ENCODE results near the gene GALNT18. TPM values are rescaled to one million over a fixed set of nuclear protein-coding genes. Genes with fewer than 3 reads are reported as not detected.

GALNT18 gene
- polyA plus RNA-seq, 1 experiment, result 4.1 TPM

DNA sequence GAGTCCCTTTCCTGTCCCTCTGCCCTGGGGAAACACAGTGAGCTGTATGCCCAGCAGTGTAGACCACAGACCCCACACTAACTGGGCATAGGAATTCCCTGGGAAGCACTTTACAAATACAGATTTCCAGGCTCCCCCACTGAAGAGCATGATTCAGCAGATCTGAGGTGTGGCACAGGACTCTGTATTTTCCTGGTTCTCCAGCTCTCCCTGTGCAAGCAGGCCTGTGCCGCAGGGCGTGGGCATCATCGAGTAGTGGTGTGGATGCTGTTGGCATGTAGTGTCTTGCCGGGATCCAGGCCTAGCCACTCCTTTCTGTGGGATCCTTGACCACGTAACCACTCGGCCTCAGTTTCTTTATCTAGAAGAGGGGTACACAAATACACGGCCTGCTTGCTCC, 49.9 kb downstream of the GALNT18 start:
- Histone ChIP-seq H3K36me3 (ENCODE audit: control insufficient read depth, insufficient read depth, low read length) (no peaks in the 10 kb centered on the region), H3K27me3 (ENCODE audit: control insufficient read depth, insufficient read depth, low read length) (no peaks in the 10 kb centered on the region; the same call in 1 of the 2 replicates), H3K4me3 (ENCODE audit: low read depth, low read length) (no peak overlapping the region)
- CTCF ChIA-PET, result interaction anchor here (1.5 to 1.8 kb wide), 2 partner anchors 12 to 15 kb away, joined by 3 to 5 read pairs; no protein-coding TSS in a partner anchor
- TF ChIP-seq, protein P1, sequence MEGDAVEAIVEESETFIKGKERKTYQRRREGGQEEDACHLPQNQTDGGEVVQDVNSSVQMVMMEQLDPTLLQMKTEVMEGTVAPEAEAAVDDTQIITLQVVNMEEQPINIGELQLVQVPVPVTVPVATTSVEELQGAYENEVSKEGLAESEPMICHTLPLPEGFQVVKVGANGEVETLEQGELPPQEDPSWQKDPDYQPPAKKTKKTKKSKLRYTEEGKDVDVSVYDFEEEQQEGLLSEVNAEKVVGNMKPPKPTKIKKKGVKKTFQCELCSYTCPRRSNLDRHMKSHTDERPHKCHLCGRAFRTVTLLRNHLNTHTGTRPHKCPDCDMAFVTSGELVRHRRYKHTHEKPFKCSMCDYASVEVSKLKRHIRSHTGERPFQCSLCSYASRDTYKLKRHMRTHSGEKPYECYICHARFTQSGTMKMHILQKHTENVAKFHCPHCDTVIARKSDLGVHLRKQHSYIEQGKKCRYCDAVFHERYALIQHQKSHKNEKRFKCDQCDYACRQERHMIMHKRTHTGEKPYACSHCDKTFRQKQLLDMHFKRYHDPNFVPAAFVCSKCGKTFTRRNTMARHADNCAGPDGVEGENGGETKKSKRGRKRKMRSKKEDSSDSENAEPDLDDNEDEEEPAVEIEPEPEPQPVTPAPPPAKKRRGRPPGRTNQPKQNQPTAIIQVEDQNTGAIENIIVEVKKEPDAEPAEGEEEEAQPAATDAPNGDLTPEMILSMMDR (IDR thresholded peaks at IDR 0.05; ENCODE audit: insufficient read depth, low read depth, low read length), result no peak
- POLR2A ChIA-PET, result no interaction called here
- no peak for DNase-seq (ENCODE audit: low read depth)

DNA sequence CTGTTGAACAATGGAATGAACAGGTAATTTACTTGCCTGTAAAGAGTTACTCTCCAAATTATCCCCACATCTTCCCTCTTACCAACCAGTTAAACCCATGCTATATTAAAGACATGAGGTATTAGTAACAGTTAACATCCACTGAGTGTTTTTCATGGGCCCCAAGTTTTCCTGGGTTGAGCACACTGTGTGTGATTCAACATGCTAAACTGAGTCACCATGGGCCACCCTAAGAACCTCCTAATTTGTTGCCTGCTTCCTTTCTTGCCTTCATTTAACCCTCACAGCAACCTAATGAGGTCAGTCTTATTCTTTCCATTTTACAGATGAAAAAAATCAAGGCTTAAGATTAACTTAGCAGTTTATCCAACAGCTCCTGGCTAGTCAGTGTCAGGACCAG, 51.0 kb downstream of the GALNT18 start:
- TF ChIP-seq, protein P1 (IDR thresholded peaks at IDR 0.05; ENCODE audit: insufficient read depth, low read depth, low read length), result no peak
- no peaks in the 10 kb centered on the region; the same call in 1 of the 2 replicates for H3K27me3 ChIP-seq (ENCODE audit: control insufficient read depth, insufficient read depth, low read length)
- H3K4me3 ChIP-seq (ENCODE audit: low read depth, low read length), result no peak overlapping the region
- no peaks in the 10 kb centered on the region for H3K36me3 ChIP-seq (ENCODE audit: control insufficient read depth, insufficient read depth, low read length)
- POLR2A ChIA-PET, result no interaction called here
- DNase-seq (ENCODE audit: low read depth), result no peak
- CTCF ChIA-PET, result interaction anchor here (1.0 to 1.5 kb wide), 2 partner anchors 8 to 14 kb away, joined by 3 read pairs; no protein-coding TSS in a partner anchor

DNA sequence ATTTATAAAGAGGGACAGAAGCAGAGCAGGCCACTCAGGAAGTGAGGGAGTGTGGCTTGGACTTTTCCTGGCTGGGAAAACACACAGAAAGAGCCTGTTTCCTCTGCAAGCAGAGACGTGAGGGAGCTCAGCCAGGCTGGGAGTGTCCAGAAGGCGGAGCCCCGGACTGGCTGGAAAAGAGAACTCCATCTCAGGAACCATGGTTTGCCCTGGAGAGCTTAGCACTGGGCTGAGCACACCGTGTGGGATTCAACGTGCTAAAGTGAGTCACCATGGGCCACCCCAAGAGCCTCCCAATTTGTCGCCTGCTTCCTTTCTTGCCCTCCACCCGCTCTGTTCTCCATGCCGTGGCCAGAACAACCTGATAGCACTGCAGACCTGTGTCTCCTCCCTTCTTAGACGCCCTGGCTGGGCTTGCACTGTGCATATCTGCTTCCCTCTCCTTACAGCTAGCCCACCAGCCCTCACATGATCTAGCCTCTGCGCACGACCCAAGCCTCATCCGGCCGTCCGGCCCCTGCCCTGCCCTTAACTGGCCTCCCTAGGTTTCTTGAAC, 51.8 kb downstream of the GALNT18 start:
- DNase-seq (ENCODE audit: low read depth), result no peak
- Histone ChIP-seq H3K27me3 (ENCODE audit: control insufficient read depth, insufficient read depth, low read length) (no peaks in the 10 kb centered on the region; the same call in 1 of the 2 replicates), H3K36me3 (ENCODE audit: control insufficient read depth, insufficient read depth, low read length) (no peaks in the 10 kb centered on the region), H3K4me3 (ENCODE audit: low read depth, low read length) (no peak overlapping the region)
- POLR2A ChIA-PET, result no interaction called here
- TF ChIP-seq, protein P1 (IDR thresholded peaks at IDR 0.05; ENCODE audit: insufficient read depth, low read depth, low read length), result no peak
- CTCF ChIA-PET, result interaction anchor here (1.0 kb wide), 1 partner anchor 9 kb away, joined by 3 read pairs; no protein-coding TSS in a partner anchor

DNA sequence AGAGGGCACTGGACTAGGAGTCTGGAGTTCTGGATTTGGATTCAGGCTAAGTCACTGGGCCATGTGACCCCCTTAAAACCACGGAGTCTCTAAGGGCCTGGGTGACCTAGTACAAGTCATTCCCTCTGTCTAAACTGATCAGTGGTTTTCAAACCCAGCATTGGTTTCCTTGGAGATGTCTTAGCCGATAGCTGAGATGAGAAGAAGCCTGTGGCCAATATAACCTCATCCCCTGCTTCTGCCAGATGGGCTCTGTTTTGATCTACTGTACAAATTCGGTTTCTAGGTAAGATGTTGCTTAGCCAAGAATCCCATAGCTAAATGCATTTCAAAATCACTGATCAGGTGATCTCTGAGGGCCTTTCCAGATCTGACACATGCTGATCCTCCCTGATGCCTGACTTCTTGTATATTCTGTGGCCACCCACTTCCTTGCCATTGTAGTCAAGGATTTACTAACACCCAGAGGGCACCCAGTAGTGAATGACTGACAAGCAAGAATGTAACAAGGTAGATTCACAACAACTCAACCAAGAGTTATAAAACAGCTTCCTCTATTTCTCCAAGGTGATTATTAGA, 53.1 kb downstream of the GALNT18 start:
- no peaks in the 10 kb centered on the region; the same call in 1 of the 2 replicates for H3K27me3 ChIP-seq (ENCODE audit: control insufficient read depth, insufficient read depth, low read length)
- H3K4me3 ChIP-seq (ENCODE audit: low read depth, low read length), result no peak overlapping the region
- ChIA-PET POLR2A (no interaction called here), CTCF (no interaction called here)
- DNase-seq (ENCODE audit: low read depth), result no peak
- TF ChIP-seq, protein P1 (IDR thresholded peaks at IDR 0.05; ENCODE audit: insufficient read depth, low read depth, low read length), result no peak
- no peaks in the 10 kb centered on the region for H3K36me3 ChIP-seq (ENCODE audit: control insufficient read depth, insufficient read depth, low read length)

DNA sequence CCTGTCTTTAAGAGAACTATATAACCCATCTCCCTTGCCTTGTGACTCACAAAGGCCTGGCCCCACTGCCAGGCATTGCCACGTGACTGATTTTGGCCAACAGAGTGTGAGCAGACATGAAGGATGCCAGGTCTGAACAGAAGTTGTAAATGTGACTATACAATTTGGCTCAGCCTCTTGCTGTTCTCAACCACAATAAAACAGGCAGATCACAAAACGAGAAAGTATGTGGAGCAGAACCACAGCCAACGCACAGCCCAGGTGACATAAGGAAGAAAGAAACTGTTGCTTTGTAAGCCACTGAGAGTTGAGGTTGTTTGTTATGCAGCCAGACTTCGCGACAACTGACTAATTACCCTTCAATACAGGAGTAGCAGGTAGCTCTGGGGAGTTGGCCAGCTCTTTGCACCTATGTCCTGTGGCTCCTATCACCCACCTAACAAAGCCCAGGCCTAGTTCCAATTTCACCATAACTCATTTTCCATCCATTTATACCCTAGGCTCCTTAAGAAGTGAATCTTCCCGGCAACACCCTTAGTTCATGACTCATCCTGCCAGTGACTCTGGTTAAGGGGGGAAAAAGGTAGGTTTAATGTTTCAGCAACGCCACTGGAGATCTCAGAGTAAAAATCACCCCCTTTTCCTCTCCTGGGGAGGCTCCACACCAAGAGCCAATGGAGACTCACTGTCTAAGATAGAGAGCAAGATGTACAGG, 53.7 kb downstream of the GALNT18 start:
- TF ChIP-seq, protein P1 (IDR thresholded peaks at IDR 0.05; ENCODE audit: insufficient read depth, low read depth, low read length), result no peak
- DNase-seq (ENCODE audit: low read depth), result no peak
- H3K27me3 ChIP-seq (ENCODE audit: control insufficient read depth, insufficient read depth, low read length), result no peaks in the 10 kb centered on the region; the same call in 1 of the 2 replicates
- H3K36me3 ChIP-seq (ENCODE audit: control insufficient read depth, insufficient read depth, low read length), result no peaks in the 10 kb centered on the region
- no peak overlapping the region for H3K4me3 ChIP-seq (ENCODE audit: low read depth, low read length)
- ChIA-PET POLR2A (no interaction called here), CTCF (interaction anchor here (0.6 to 0.8 kb wide), 2 partner anchors 23 to 62 kb away, joined by 3 read pairs; no protein-coding TSS in a partner anchor)
